Measurements from ENCODE around the gene SGMS1. TPM values are rescaled to one million over a fixed set of nuclear protein-coding genes. Genes with fewer than 3 reads are reported as not detected.

Gene SGMS1
- total and polyA plus RNA-seq, 8 donors: 47.0 to 58.1 (median 54.0) TPM

DNA sequence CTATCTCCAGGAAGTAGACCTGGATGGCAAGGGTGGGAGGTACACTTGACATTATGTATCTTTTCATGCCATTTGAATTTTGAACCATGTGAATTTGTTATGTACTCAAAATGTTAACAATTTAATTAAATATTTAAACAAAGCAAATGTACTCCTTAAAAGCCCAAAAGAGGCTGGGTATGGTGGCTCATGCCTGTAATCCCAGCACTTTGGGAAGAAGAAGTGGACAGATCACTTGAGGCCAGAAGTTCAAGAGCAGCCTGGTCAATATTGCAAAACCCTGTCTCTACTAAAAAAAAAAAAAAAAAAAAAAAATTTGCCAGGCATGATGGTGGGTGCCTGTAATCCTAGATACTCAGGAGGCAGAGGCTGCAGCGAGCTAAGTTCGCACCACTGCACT, 235.6 kb downstream of the SGMS1 start:
- Histone ChIP-seq H3K4me1 (peaks cover 0 to 37% of the 10 kb centered on the region in 2 donors), H3K36me3 (no peaks in the 10 kb centered on the region)

DNA sequence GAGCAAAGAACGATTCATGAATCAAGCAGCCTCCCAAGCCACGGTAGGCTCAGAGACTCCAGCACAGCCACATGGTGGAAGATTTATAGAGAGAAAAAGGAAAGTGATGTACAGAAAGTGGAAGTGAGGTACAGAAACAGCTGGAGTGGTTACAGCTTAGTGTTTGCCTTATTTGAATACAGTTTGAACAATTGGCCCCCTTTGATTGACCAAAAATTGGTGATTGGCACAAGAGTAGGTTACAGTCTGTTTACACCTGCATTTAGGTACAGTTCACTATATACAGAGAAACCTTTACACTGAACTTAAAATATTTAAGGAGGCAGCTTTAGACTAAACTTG, 236.1 kb downstream of the SGMS1 start:
- Histone ChIP-seq H3K4me3 (no peak overlapping the region), H3K36me3 (no peaks in the 10 kb centered on the region), H3K27ac (no peak overlapping the region), H3K4me1 (peaks cover 0 to 40% of the 10 kb centered on the region in 2 donors), H3K9me3 (no peaks in the 10 kb centered on the region), H3K27me3 (no peaks in the 10 kb centered on the region)
- TF ChIP-seq, protein P1, sequence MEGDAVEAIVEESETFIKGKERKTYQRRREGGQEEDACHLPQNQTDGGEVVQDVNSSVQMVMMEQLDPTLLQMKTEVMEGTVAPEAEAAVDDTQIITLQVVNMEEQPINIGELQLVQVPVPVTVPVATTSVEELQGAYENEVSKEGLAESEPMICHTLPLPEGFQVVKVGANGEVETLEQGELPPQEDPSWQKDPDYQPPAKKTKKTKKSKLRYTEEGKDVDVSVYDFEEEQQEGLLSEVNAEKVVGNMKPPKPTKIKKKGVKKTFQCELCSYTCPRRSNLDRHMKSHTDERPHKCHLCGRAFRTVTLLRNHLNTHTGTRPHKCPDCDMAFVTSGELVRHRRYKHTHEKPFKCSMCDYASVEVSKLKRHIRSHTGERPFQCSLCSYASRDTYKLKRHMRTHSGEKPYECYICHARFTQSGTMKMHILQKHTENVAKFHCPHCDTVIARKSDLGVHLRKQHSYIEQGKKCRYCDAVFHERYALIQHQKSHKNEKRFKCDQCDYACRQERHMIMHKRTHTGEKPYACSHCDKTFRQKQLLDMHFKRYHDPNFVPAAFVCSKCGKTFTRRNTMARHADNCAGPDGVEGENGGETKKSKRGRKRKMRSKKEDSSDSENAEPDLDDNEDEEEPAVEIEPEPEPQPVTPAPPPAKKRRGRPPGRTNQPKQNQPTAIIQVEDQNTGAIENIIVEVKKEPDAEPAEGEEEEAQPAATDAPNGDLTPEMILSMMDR (IDR thresholded peaks at IDR 0.05): no peak
- DNase-seq (no peak), ATAC-seq (no peak)
- intact Hi-C loops (cut with DNase I): no loop called here

More for the DNA sequence above, 235.6 kb downstream of the SGMS1 start:
- Histone ChIP-seq H3K4me3 (no peak overlapping the region), H3K27me3 (no peaks in the 10 kb centered on the region), H3K9me3 (no peaks in the 10 kb centered on the region), H3K27ac (no peak overlapping the region)
- DNase-seq (no peak), ATAC-seq (peak; percentile 73)
- TF ChIP-seq, protein P1 (IDR thresholded peaks at IDR 0.05): no peak
- intact Hi-C loops (cut with DNase I): no loop called here

DNA sequence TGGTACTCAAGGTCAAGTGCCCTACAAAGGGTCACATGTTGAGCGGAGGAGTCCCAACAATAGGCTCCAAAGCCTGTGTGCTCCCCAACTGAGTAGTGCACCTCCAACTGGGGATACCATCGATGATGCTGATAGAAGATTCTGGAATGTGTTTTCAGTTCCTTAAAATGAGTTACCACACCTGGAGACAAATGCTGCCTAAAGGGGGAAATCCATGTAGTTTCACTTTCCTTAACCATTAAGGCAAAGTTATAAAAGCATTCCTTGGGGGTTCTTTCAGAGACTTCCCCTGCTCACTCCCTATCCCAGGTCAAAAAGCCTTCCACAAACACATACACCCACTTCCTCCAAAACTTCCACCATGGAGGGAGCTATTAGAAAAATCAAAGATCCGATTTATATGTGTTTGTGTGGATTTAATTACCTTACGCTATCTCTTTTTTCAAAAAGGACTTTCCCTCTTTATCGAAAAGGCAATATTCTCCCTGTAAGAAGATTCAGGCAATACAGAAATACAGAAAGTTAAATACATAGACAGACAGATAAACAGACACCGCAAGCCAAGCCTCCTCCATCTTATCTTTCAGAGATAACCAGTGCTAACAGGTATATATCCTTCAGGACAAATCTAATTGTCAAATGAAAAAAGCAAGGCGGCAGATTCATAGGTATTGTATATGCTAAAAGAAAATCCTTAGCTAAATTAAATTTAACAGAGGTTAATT, 236.6 kb downstream of the SGMS1 start:
- Histone ChIP-seq H3K9me3 (no peaks in the 10 kb centered on the region), H3K36me3 (no peaks in the 10 kb centered on the region), H3K4me1 (peaks cover 0 to 44% of the 10 kb centered on the region in 2 donors), H3K27ac (no peak overlapping the region), H3K4me3 (no peak overlapping the region), H3K27me3 (no peaks in the 10 kb centered on the region)
- no peak for DNase-seq
- ATAC-seq: no peak
- intact Hi-C loops (cut with DNase I): no loop called here
- TF ChIP-seq, protein P1 (IDR thresholded peaks at IDR 0.05): no peak

DNA sequence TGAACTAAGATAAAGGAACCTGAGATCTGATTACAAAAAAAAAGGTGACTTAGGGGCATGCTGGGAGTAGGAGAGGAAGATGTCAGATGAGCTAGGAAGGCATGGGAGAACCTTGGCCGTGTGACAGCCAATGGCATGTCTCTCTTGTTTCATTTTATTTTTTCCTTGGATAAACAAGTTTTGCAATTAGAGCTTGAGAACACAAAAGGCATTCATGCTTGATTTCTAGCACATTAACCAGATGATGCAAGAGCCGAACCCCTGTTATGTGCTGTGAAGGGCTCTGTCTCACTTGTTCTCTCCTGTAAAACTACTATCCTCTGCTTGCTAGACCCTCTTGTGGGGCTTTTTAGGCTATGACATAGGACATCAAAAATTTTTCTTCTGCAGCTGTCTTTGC, 238.1 kb downstream of the SGMS1 start:
- Histone ChIP-seq H3K4me3 (no peak overlapping the region), H3K27me3 (no peaks in the 10 kb centered on the region), H3K27ac (peak overlapping the region in 1 of 2 donors; percentile 1), H3K36me3 (no peaks in the 10 kb centered on the region), H3K9me3 (no peaks in the 10 kb centered on the region), H3K4me1 (peaks cover 6 to 46% of the 10 kb centered on the region in 2 donors)
- peak; percentile 12 for ATAC-seq
- peak in 1 of 4 donors; percentile 58 for DNase-seq
- TF ChIP-seq, protein P1 (IDR thresholded peaks at IDR 0.05): no peak
- intact Hi-C loops (cut with DNase I): no loop called here

GRCh38 chr10:50384898-50385297, 238.9 kb downstream of the SGMS1 start:
- DNase-seq (no peak), ATAC-seq (no peak)
- TF ChIP-seq, protein P1 (IDR thresholded peaks at IDR 0.05): no peak
- peaks cover 6 to 53% of the 10 kb centered on the region in 2 donors for H3K4me1 ChIP-seq
- no peaks in the 10 kb centered on the region for H3K9me3 ChIP-seq
- intact Hi-C loops (cut with DNase I): no loop called here
- no peaks in the 10 kb centered on the region for H3K36me3 ChIP-seq
- H3K4me3 ChIP-seq: no peak overlapping the region
- H3K27ac ChIP-seq: no peak overlapping the region
- H3K27me3 ChIP-seq: no peaks in the 10 kb centered on the region
